ENCODE data around the gene TLR10. TPM values are rescaled to one million over a fixed set of nuclear protein-coding genes. Genes with fewer than 3 reads are reported as not detected.

The TLR10 gene
- total RNA-seq, 2 experiments from 2014 or later = 27.4 to 34.5 TPM

- no peaks in the 10 kb centered on the region; the same call in 1 of the 2 replicates for H3K9me3 ChIP-seq (ENCODE audit: low read length)
- intact Hi-C loops (cut with micrococcal nuclease; ENCODE audit: unreplicated experiment) = no loop called here
- no peak overlapping the region for H3K4me3 ChIP-seq (ENCODE audit: low read depth, low read length, poor library complexity, severe bottlenecking)
- no peaks in the 10 kb centered on the region for H3K79me2 ChIP-seq (ENCODE audit: insufficient read depth, low read depth, low read length)
- no peak overlapping the region for H2AFZ ChIP-seq (ENCODE audit: low read length)
- ChIA-PET POLR2A (interaction anchor here (0.6 to 1.7 kb wide), 5 partner anchors 9 to 229 kb away, joined by 3 to 11 read pairs (median 5); no protein-coding TSS in a partner anchor), CTCF (ENCODE audit: unreplicated experiment) (no interaction called here)
- TF ChIP-seq CTCF (conservative IDR thresholded peaks at IDR 0.05; ENCODE audit: low read length) = no peak
- TF ChIP-seq EZH2phosphoT487 (IDR thresholded peaks at IDR 0.05; ENCODE audit: borderline replicate concordance, low read depth, low read length) = no peak
- DNase-seq (ENCODE audit: low spot score) = no peak
- no peak overlapping the region for H3K27ac ChIP-seq (ENCODE audit: low read depth, low read length, poor library complexity, severe bottlenecking)
- BruUV-seq (replicated peaks) = no TSS peak
- H4K20me1 ChIP-seq (ENCODE audit: insufficient read depth, low read length) = no peaks in the 10 kb centered on the region
- H3K9me2 ChIP-seq (ENCODE audit: insufficient read depth, low read length) = no peaks in the 10 kb centered on the region
- H3K4me1 ChIP-seq (ENCODE audit: insufficient read depth, low read length, poor library complexity, severe bottlenecking) = no peaks in the 10 kb centered on the region
- H3K36me3 ChIP-seq (ENCODE audit: insufficient read depth, low read length) = peaks cover 6% of the 10 kb centered on the region; the same call in 1 of the 2 replicates
- H3K4me2 ChIP-seq (ENCODE audit: low read length) = no peak overlapping the region
Measured at GRCh38 chr4:38822748-38823303, 40.0 kb upstream of the TLR10 start.

GRCh38 chr4:38821739-38822138, 38.9 kb upstream of the TLR10 start:
- TF ChIP-seq CTCF (conservative IDR thresholded peaks at IDR 0.05; ENCODE audit: low read length) = no peak
- TF ChIP-seq EZH2phosphoT487 (IDR thresholded peaks at IDR 0.05; ENCODE audit: borderline replicate concordance, low read depth, low read length) = no peak
- peaks cover 6% of the 10 kb centered on the region; the same call in 1 of the 2 replicates for H3K36me3 ChIP-seq (ENCODE audit: insufficient read depth, low read length)
- no peaks in the 10 kb centered on the region for H4K20me1 ChIP-seq (ENCODE audit: insufficient read depth, low read length)
- H3K4me3 ChIP-seq (ENCODE audit: low read depth, low read length, poor library complexity, severe bottlenecking) = no peak overlapping the region
- ChIA-PET POLR2A (interaction anchor here (1.0 to 1.7 kb wide), 5 partner anchors 10 to 61 kb away, joined by 3 to 11 read pairs (median 5); no protein-coding TSS in a partner anchor), CTCF (ENCODE audit: unreplicated experiment) (no interaction called here)
- H3K4me2 ChIP-seq (ENCODE audit: low read length) = no peak overlapping the region
- intact Hi-C loops (cut with micrococcal nuclease; ENCODE audit: unreplicated experiment) = no loop called here
- no TSS peak for BruUV-seq (replicated peaks)
- H3K9me2 ChIP-seq (ENCODE audit: insufficient read depth, low read length) = no peaks in the 10 kb centered on the region
- H3K4me1 ChIP-seq (ENCODE audit: insufficient read depth, low read length, poor library complexity, severe bottlenecking) = peaks cover 6% of the 10 kb centered on the region
- H2AFZ ChIP-seq (ENCODE audit: low read length) = no peak overlapping the region
- DNase-seq (ENCODE audit: low spot score) = no peak
- H3K9me3 ChIP-seq (ENCODE audit: low read length) = no peaks in the 10 kb centered on the region; the same call in 1 of the 2 replicates
- H3K27ac ChIP-seq (ENCODE audit: low read depth, low read length, poor library complexity, severe bottlenecking) = no peak overlapping the region
- H3K79me2 ChIP-seq (ENCODE audit: insufficient read depth, low read depth, low read length) = no peaks in the 10 kb centered on the region

GRCh38 chr4:38820329-38821061, 37.7 kb upstream of the TLR10 start:
- H3K4me1 ChIP-seq (ENCODE audit: insufficient read depth, low read length, poor library complexity, severe bottlenecking) = peaks cover 18% of the 10 kb centered on the region
- intact Hi-C loops (cut with micrococcal nuclease; ENCODE audit: unreplicated experiment) = no loop called here

More at GRCh38 chr4:38820329-38821061, 37.7 kb upstream of the TLR10 start:
- DNase-seq (ENCODE audit: low spot score) = no peak
- Histone ChIP-seq H4K20me1 (ENCODE audit: insufficient read depth, low read length) (no peaks in the 10 kb centered on the region), H3K36me3 (ENCODE audit: insufficient read depth, low read length) (peaks cover 10% of the 10 kb centered on the region), H3K27ac (ENCODE audit: low read depth, low read length, poor library complexity, severe bottlenecking) (no peak overlapping the region), H3K9me3 (ENCODE audit: low read length) (peaks cover 8% of the 10 kb centered on the region), H3K4me2 (ENCODE audit: low read length) (no peak overlapping the region), H3K79me2 (ENCODE audit: insufficient read depth, low read depth, low read length) (no peaks in the 10 kb centered on the region), H3K9me2 (ENCODE audit: insufficient read depth, low read length) (no peaks in the 10 kb centered on the region), H2AFZ (ENCODE audit: low read length) (no peak overlapping the region), H3K4me3 (ENCODE audit: low read depth, low read length, poor library complexity, severe bottlenecking) (no peak overlapping the region)
- ChIA-PET POLR2A (interaction anchor here (0.9 kb wide), 1 partner anchor 35 kb away, joined by 3 read pairs; no protein-coding TSS in a partner anchor), CTCF (ENCODE audit: unreplicated experiment) (no interaction called here)
- TF ChIP-seq EZH2phosphoT487 (IDR thresholded peaks at IDR 0.05; ENCODE audit: borderline replicate concordance, low read depth, low read length) (no peak), CTCF (conservative IDR thresholded peaks at IDR 0.05; ENCODE audit: low read length) (no peak)
- no TSS peak for BruUV-seq (replicated peaks)

Measured in OCI-LY7 (cell line).